A673 (cell line): Measurements from ENCODE around the gene MRM3. TPM values are rescaled to one million over a fixed set of nuclear protein-coding genes. Genes with fewer than 3 reads are reported as not detected.

Source experiments
- BruUV-seq: library from RNA; stranded (reverse); fragments of 400-500 nt; replicated peaks from 2 replicates; lab custom pipeline; 2021; lab: Mats Ljungman, UMichigan
- CTCF ChIA-PET: fragments of 300-600 bp; sonication (Branson Sonifier 250); formaldehyde crosslinking; loops from one replicate; lab custom pipeline; 2022; ENCODE audit warnings: antibody characterized with exemption; lab: Charles Lee
- POLR2A ChIA-PET: fragments of 300-600 bp; sonication (Branson Sonifier 250); formaldehyde crosslinking; loops from one replicate; lab custom pipeline; 2022; ENCODE audit warnings: antibody characterized with exemption; ENCODE audit not compliant: low non-redundant PET; lab: Charles Lee
- DNase-seq: peaks from one replicate; pipeline ENCODE4 v3.0.0-alpha.2; 2015; ENCODE audit warnings: low spot score
- H3K27ac ChIP-seq: fragments of 200-600 bp; sonication (generic); 2 replicates; pipeline ENCODE4 v1.5.1; 2016; ENCODE audit warnings: mixed run types, low read depth, mild to moderate bottlenecking, mixed read lengths, antibody characterized with exemption, low read length; ENCODE audit not compliant: poor library complexity, severe bottlenecking
- H3K27me3 ChIP-seq: fragments of 200-600 bp; sonication (generic); replicated peaks from 2 replicates; pipeline ENCODE4 v1.6.1; 2017; ENCODE audit warnings: mixed run types, low read depth, mild to moderate bottlenecking, mixed read lengths, antibody characterized with exemption, low read length; ENCODE audit not compliant: insufficient read depth, poor library complexity
- H3K36me3 ChIP-seq: fragments of 200-600 bp; sonication (generic); 2 replicates; pipeline ENCODE4 v1.6.1; 2016; ENCODE audit warnings: mixed run types, mild to moderate bottlenecking, mixed read lengths, antibody characterized with exemption, low read length; ENCODE audit not compliant: insufficient read depth, poor library complexity, severe bottlenecking
- H3K4me1 ChIP-seq: fragments of 200-600 bp; sonication (generic); 2 replicates; pipeline ENCODE4 v1.6.1; 2017; ENCODE audit warnings: mixed run types, mild to moderate bottlenecking, mixed read lengths, antibody characterized with exemption, low read length; ENCODE audit not compliant: insufficient read depth, poor library complexity, severe bottlenecking
- H3K4me3 ChIP-seq: fragments of 200-600 bp; sonication (generic); 2 replicates; pipeline ENCODE4 v1.5.1; 2016; ENCODE audit warnings: low read depth, mixed run types, mild to moderate bottlenecking, mixed read lengths, low read length; ENCODE audit not compliant: poor library complexity, severe bottlenecking
- H3K9me3 ChIP-seq: fragments of 200-600 bp; sonication (generic); 2 replicates; pipeline ENCODE4 v1.6.1; 2016; ENCODE audit warnings: mixed run types, low read depth, mild to moderate bottlenecking, mixed read lengths, antibody characterized with exemption, low read length; ENCODE audit not compliant: poor library complexity, severe bottlenecking
- EZH2 ChIP-seq: fragments of 200-600 bp; sonication (generic); IDR thresholded peaks from 2 replicates; pipeline ENCODE4 v1.6.1; 2017; ENCODE audit warnings: borderline replicate concordance, low read depth, mild to moderate bottlenecking, mixed read lengths, antibody characterized with exemption, low read length; ENCODE audit not compliant: poor library complexity, severe bottlenecking
- intact Hi-C: fragments of 100-400 bp; cut with micrococcal nuclease; formaldehyde crosslinking; loops from one replicate; pipeline ENCODE4 v1.10.0; 2022; ENCODE audit not compliant: unreplicated experiment
- total RNA-seq: library from RNA; stranded (reverse); gene quantifications from 2 replicates; pipeline ENCODE4 v1.2.3, GENCODE V29; 2021
- TF ChIP-seq, protein P1 (sequence below): fragments of 300-800, 200-600 bp; sonication (generic); conservative IDR thresholded peaks from 2 replicates; pipeline ENCODE4 v1.5.1; 2017; ENCODE audit warnings: low read depth, mild to moderate bottlenecking, antibody characterized with exemption, low read length, moderate library complexity, mixed read lengths

The MRM3 gene
- total RNA-seq, 1 experiment from 2014 or later: 39.5 TPM

DNA sequence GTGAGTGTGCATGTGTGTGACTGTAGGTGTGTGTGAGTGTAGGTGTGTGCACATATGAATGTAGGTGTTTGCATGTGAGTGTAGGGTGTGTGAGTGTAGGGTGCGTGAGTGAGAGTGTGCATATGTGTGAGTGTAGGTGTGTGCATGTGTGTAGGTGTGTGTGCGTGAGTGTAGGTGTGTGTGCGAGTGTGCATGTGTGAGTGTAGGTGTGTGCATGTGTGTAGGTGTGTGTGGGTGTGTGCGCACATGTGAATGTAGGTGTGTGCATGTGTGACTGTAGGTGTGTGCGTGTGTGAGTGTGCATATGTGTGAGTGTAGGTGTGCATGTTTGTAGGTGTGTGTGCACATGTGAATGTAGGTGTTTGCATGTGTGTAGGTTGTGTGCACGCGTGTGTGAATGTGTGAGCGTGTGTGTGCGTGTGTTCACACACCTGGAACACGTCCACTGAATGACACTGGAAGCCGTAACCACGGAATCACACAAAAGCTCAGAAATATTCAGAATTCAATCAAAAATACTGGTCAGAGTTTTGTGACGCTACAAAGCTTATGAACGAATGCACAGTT is 30.6 kb downstream of the MRM3 start:
- no peak for DNase-seq

DNA sequence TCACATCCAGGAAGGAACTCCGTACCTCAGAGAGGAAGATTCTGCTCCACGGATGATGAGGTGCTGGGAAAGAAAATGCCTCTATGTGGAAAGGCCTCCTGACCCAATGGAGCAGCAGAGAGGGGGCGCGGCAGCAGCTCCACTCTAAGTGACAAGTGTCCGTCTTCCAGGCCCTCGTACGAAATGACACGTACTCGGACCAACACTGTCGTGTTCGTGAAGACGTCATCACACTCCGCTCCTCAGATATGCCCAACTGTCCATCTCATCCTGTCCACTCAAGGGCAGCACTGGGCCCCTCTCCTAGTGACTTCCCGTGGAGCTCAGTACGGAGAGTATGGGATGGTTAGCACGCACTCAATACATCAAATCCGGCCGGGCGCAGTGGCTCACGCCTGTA is 32.2 kb downstream of the MRM3 start:
- Histone ChIP-seq H3K4me3 (no peak overlapping the region), H3K4me1 (no peaks in the 10 kb centered on the region), H3K27me3 (no peaks in the 10 kb centered on the region), H3K9me3 (no peaks in the 10 kb centered on the region), H3K36me3 (no peaks in the 10 kb centered on the region), H3K27ac (no peak overlapping the region)
- BruUV-seq: no TSS peak
- CTCF ChIA-PET: no interaction called here
- intact Hi-C loops: no loop called here
- POLR2A ChIA-PET: no interaction called here
- no peak for DNase-seq
- no peak for TF ChIP-seq EZH2
- TF ChIP-seq, protein P1, sequence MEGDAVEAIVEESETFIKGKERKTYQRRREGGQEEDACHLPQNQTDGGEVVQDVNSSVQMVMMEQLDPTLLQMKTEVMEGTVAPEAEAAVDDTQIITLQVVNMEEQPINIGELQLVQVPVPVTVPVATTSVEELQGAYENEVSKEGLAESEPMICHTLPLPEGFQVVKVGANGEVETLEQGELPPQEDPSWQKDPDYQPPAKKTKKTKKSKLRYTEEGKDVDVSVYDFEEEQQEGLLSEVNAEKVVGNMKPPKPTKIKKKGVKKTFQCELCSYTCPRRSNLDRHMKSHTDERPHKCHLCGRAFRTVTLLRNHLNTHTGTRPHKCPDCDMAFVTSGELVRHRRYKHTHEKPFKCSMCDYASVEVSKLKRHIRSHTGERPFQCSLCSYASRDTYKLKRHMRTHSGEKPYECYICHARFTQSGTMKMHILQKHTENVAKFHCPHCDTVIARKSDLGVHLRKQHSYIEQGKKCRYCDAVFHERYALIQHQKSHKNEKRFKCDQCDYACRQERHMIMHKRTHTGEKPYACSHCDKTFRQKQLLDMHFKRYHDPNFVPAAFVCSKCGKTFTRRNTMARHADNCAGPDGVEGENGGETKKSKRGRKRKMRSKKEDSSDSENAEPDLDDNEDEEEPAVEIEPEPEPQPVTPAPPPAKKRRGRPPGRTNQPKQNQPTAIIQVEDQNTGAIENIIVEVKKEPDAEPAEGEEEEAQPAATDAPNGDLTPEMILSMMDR: no peak

More for the DNA sequence above, 30.6 kb downstream of the MRM3 start:
- H3K4me1 ChIP-seq: no peaks in the 10 kb centered on the region
- POLR2A ChIA-PET: no interaction called here
- H3K27me3 ChIP-seq: no peaks in the 10 kb centered on the region
- no TSS peak for BruUV-seq
- CTCF ChIA-PET: no interaction called here
- intact Hi-C loops: no loop called here
- no peak for TF ChIP-seq EZH2
- TF ChIP-seq, protein P1: no peak
- H3K36me3 ChIP-seq: no peaks in the 10 kb centered on the region
- H3K9me3 ChIP-seq: no peaks in the 10 kb centered on the region
- H3K4me3 ChIP-seq: no peak overlapping the region
- no peak overlapping the region for H3K27ac ChIP-seq

DNA sequence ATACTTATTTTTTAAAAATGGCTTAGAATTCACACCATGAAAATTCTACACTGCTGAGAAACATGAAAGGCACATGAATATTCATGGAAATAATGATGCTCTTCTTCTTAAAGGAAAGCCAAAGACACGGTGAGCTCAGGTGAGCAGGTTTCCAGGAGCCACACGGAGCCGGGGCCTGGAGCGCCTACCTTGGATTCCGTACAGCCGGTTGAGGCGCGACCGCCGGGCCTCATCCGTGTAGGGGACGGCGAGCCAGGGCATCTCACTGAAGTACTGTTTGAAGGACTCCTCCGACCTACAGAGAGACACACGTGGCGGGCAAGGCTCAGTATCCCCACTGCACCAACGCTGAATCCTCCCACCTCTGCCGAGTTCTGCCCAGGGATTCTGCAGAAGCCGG is 37.1 kb downstream of the MRM3 start:
- BruUV-seq: no TSS peak
- POLR2A ChIA-PET: no interaction called here

More for the DNA sequence above, 37.1 kb downstream of the MRM3 start:
- DNase-seq: no peak
- Histone ChIP-seq H3K36me3 (no peaks in the 10 kb centered on the region), H3K9me3 (no peaks in the 10 kb centered on the region), H3K4me3 (no peak overlapping the region), H3K27me3 (no peaks in the 10 kb centered on the region), H3K27ac (no peak overlapping the region), H3K4me1 (no peaks in the 10 kb centered on the region)
- TF ChIP-seq EZH2: no peak
- TF ChIP-seq, protein P1: no peak
- CTCF ChIA-PET: no interaction called here
- intact Hi-C loops: no loop called here
